Measurements from ENCODE around the gene ALOX5AP.

GRCh38 chr13:30750036-30750435, 14.7 kb downstream of the ALOX5AP start:
- no peak for TF ChIP-seq EZH2 (IDR thresholded peaks at IDR 0.05; ENCODE audit: low read length, unreplicated experiment)
- TF ChIP-seq, protein P1, sequence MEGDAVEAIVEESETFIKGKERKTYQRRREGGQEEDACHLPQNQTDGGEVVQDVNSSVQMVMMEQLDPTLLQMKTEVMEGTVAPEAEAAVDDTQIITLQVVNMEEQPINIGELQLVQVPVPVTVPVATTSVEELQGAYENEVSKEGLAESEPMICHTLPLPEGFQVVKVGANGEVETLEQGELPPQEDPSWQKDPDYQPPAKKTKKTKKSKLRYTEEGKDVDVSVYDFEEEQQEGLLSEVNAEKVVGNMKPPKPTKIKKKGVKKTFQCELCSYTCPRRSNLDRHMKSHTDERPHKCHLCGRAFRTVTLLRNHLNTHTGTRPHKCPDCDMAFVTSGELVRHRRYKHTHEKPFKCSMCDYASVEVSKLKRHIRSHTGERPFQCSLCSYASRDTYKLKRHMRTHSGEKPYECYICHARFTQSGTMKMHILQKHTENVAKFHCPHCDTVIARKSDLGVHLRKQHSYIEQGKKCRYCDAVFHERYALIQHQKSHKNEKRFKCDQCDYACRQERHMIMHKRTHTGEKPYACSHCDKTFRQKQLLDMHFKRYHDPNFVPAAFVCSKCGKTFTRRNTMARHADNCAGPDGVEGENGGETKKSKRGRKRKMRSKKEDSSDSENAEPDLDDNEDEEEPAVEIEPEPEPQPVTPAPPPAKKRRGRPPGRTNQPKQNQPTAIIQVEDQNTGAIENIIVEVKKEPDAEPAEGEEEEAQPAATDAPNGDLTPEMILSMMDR (conservative IDR thresholded peaks at IDR 0.05; ENCODE audit: low read depth, low read length), result no peak

All from PC-3 (cell line).